Stimulated activated CD4-positive, alpha-beta T cell treated with anti-CD3 and anti-CD28 coated beads, Interleukin-1b, Interleukin-23, amount 100 ng/mL, for 48 hours (primary cell): ENCODE results near the gene AGPAT3.
"Not testable (repeated sequence)": the region's sequence is repeated elsewhere in the genome, so short reads cannot be mapped to it uniquely, and the experiment has no call there.

ENCODE experiments used
- DNase-seq: peaks from one replicate; pipeline ENCODE4 v3.0.0-alpha.2; 2020

The AGPAT3 gene

DNA sequence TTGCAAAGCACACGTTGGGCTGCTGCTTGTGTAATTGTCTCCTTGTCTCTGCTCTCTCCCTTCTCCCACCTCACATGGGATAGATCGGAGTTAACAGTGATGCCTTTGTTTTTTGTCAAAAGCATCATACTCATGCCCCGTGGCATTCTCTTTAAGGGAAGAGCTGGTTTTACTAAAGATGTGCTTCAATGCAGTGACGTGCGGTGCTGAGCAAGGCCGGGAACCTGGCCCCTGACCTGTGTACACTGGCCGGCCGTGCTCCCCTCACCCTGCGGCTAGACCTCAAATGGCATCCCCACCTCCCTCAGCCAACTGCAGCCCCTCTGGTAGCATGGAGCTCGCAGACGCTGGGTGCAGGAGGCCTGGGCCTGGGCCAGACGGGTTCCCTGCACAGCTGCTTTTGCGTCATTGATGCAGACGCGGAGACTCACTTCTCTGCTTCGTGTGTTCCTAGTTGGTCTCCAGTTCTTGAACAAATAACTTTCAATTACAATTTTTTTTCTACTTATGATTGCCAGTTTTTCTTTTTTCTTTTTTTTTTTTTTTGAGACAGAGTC, 19.9 kb downstream of the AGPAT3 start:
- DNase-seq: no peak

DNA sequence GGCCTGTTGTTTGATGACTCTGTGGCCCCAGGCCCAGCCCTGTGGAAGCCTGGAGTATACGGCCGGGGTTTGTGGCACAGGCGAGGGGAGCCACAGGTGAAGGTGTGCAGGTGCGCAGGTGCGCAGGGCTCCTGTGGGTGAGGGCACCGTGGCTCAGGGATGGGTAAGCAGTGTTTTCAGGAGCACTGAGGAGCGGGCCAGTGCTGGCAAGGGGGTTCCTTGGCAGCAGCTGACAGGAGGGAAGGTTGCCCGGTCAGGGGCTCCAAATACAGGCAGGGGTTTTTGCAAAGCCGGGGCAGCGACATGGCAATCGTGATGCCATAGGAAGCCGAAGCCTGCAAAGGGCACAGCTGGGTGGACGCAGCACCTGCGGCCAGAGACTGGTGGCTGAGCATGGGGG, 20.7 kb downstream of the AGPAT3 start:
- no peak for DNase-seq

DNA sequence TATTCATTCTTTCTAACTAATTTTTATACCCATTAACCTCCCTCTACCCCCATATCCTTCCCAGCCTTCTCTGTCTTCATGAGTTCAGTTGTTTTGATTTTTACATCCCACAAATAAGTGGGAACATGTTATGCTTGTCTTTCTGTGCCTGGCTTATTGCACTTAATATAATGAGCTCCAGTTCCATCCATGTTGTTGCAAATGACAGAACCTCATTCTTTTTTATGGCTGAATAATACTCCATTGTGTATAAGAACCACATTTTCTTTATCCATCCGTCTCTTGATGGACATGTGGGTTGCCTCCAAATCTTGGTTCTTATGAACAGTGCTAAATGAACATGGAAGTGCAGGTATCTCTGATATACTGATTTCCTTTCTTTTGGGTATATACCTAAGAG, 21.5 kb downstream of the AGPAT3 start:
- no peak for DNase-seq

DNA sequence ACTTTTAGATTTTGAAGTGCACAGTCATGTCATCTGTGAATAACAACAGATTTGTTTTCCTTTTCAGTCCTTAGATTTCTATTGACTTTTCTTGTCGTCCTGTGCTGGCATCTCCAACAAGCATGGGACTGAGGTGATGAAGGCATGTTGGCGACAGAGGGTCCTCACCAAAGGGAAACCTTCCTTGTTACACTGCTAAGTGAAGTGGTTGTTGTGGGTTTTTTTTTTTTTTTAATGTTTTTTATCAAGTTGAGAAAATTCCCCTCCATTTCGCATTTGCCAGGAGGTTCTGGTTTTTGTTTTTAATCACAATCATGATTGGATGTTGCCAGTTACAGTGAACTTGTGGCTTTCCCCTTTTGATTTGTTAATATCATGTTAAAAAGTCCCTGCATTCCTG, 24.0 kb downstream of the AGPAT3 start:
- no peak for DNase-seq

DNA sequence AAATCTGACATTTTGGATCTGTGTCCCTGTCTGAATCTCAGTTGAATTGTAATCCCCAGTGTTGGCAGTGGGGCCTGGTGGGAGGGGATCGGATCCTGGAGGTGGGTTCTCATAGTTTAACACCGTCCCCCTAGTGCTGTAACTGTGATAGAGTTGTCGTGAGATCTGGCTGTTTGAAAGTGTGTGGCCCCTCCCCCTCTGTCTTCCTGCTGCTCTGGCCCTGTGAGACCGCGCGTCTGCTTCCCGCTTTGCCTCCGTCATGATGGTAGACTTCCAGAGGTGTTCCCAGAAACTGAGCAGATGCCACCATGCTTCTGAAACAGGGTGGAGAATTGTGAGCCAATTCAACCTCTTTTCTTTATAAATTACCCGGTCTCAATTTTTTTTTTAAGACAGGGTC, 25.0 kb downstream of the AGPAT3 start:
- DNase-seq: no peak

DNA sequence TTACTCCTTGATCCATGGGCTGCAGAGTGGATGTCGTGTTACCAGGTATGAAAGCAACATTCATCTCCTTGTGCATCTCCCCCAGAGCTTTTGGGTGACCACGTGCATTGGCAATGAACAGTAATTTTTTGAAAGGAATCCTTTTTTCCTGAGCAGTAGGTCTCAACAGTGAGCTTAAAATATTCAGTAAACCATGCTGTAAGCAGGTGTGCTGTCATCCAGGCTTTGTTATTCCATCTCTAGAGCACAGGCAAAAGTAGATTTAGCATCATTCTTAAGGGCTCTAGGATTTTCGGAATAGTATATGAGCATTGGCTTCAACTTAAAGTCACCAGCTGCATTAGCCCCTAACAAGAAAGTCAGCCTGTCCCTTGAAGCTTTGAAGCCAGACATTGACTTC, 27.3 kb downstream of the AGPAT3 start:
- DNase-seq: no peak

DNA sequence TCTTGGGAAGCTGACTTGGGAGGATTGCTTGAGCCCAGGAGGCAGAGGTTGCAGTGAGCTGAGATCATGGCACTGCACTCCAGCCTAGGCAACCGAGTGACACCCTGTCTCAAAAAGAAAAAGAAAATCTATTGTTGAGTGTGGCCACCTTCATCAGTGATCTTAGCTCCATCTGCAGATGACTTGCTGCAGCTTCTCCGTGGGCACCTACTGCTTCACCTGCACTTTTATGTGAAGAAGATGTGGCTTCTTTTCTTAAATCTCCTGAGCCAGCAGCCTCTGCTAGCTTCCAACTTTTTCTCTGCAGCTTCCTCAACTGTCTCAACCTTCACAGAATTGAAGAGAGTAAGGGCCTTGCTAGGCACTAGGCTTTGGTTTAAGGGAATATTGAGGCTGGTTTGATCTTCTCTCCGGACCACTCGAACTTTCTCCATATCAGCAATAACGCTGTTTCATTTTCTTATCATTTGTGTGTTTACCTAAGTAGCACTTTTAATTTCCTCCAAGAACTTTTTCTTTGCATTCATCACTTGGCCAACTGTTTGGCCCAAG, 28.0 kb downstream of the AGPAT3 start:
- DNase-seq: no peak

DNA sequence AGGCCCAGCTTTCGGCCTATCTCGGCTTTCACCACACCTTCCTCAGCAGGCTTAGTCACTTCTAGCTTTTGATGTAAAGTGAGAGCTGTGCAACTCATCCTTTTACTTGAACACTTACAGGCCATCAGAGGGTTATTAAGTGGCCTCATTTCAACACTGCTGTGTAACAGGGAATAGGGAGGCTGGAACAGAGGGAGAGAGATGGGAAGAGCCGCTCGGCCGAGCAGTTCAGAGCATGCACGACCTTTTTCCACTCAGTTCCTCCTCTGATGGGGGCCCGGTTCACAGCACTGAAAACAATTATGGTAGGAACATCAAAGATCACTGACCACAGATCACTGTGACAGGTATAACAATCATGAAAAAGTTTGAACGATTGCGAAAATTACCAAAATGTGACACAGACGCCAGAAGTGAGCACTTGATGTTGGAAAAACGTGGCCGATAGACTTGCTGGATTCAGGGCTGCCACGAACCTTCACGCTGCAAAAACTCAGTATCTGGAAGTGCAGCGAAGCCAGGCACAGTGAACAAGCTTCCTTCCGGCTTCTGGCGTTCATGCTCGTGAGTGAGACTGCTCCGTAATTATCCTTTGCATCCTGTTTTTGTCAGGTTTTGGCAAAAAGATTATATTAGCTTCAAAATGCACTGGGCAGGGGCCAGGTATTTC, 28.6 kb downstream of the AGPAT3 start:
- peak; percentile 45 for DNase-seq

DNA sequence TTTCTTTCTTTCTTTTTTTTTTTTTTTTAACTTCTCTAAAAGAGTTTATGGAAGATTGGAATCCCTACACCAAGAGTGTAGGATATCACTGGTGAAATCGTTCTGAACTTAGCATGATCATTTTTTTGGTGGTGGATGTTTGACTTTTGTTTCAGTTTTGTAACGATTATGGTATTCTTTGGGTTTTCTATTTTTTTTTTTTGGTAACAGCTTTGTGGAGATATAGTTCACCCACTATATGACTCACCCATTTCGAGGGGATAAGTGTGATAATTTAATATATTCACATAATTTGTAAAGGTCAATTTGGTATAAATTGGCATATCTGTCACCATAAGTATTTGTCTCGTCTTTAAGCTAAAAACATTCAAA, 29.2 kb downstream of the AGPAT3 start:
- no peak for DNase-seq

DNA sequence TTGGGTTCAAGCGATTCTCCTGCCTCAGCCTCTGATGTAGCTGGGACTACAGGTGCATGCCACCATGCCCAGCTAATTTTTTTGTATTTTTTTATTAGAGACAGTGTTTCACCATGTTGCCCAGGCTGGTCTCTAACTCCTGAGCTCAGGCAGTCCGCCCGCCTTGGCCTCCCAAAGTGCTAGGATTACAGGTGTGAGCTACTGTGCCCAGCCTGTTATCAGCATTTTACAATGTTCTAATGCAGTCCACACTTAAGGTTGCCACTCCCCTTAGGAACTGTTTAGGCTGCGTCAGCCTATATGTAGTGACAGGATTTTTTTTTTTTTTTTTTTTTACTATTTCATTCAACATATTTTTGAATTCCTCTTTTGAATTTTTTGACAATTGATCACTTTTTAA, 30.2 kb downstream of the AGPAT3 start:
- no peak for DNase-seq

DNA sequence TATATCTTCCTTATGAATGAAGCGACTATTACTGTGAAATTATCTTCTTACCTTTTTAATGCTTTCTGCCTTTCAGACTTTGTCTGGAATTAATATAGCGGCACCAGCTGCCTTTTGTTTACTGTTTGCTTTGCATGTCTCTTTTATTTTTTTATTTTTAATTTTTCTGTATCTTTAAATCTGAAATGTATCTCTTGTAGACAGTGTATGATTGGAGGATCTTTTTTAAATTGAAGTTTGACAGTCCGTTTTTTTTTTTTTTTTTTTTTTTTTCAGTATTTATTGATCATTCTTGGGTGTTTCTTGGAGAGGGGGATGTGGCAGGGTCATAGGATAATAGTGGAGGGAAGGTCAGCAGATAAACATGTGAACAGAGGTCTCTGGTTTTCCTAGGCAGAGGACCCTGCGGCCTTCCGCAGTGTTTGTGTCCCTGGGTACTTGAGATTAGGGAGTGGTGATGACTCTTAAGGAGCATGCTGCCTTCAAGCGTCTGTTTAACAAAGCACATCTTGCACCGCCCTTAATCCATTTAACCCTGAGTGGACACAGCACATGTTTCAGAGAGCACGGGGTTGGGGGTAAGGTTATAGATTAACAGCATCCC, 31.8 kb downstream of the AGPAT3 start:
- not testable (repeated sequence) for DNase-seq

DNA sequence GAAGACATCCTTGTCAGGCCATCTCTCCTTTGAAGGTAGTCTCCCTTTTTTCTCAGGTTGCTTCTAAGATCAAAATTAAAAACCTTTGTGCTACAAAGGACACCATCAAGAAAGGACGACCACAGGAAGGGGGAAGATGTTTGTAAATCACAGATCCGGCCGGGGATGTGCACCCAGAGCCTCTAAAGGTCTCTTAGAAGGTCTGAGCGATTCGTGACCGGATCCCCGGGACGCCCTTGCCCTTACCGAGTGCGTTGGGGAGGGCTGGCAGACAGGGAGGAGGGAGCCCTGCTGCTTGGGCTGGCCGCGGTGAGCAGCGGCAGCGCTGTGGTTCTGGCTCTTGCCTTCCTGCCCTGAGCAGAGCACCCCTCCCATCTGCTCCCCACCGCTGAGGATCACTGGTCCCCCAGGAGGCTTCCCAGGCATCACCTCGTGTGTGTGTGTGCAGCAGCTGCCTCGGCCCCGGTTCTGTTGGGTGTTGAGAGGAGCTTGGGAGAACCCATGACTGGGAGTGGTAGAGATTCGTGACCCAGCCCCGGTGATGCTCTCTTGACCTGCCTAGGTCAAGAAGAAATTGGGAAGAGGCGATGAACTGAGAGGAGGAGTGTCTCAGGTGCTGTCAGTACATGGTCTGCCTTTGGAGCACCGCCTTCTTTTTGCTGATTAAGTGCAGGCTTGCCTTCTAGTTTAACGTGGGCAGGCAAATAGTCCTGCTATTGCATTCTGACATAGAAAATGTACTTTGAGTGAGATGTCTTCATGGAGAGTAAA, 34.5 kb downstream of the AGPAT3 start:
- no peak for DNase-seq

DNA sequence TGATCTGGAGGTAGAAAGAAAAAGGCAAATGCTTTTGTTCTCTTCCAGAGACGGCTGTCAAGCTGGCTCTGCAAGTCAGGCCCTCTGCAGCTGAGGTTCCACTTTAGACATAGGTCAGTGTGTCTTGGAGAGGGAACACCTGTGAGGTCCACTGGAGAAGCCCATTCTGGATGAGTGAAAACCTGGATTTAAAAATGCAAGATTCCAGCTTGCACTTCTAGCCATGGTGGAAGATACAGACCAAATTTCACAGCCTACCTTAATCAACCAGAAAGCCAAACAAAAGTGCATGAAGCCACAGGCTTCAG, 35.0 kb downstream of the AGPAT3 start:
- DNase-seq: no peak

DNA sequence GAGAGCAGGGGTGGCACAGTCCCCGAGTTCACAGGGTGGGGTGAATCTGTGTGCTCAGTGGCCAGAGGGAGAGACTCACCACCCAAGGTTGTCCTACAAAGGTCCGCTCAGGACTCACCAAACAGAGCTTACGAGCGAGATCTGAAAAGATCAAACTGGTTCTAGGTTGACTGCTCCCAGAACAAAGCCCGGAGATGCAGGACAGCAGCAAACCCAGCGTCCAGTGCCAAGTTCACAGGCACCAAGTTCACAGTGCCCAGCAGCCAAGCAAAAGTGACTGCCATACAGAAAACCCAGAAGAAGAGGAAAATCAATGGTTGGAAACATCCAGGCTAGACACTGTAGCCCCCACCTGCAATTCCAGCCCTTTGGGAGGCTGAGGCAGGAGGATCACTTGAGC, 35.7 kb downstream of the AGPAT3 start:
- DNase-seq: no peak

DNA sequence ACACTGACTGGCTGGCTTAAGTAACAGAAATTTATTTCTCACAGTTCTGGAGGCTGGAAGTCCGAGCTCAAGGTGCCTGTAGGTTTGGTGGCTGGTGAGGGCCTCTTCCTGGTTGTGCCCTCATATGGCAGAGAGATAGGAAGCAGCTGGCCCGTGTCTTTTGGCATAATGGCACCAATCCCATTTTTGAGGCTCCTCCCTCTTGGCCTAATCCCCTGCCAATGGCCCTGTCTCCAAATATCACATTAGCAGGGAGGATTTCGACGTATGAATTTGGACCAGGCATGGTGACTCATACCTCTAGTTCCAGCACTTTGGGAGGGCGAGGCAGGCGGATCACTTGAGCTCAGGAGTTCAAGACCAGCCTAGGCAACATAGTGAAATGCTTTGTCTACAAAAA, 37.4 kb downstream of the AGPAT3 start:
- DNase-seq: no peak

DNA sequence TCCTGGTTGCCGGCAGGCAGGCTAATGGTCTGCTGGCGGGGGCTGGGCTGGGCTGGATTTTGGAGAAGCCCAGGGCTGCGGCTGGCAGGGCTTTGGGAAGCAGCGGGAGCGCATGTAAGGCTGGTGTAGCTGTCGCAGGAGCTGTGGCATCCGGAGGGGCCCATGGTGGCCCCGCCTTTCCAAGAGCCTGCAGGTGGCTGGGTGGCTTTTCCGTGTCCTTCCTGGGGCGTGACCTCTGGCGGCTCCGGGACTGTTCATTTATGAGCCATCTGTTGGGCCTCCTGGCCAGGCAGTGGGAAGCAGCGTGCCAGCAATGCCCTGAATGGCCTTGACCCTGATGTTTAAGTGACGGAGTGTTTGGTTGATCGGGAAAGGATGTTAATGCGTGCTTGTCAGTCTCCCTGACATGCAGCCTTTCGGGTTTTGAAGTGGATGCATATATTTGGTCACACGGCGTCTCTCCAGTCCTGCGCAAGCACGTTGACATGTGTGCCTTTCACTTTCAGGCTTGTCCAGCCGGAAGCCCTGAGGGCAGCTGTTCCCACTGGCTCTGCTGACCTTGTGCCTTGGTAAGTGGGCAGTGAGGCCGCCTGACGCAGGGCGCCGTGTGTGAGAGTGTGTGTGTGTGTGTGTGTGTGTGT, 38.5 kb downstream of the AGPAT3 start:
- no peak for DNase-seq

DNA sequence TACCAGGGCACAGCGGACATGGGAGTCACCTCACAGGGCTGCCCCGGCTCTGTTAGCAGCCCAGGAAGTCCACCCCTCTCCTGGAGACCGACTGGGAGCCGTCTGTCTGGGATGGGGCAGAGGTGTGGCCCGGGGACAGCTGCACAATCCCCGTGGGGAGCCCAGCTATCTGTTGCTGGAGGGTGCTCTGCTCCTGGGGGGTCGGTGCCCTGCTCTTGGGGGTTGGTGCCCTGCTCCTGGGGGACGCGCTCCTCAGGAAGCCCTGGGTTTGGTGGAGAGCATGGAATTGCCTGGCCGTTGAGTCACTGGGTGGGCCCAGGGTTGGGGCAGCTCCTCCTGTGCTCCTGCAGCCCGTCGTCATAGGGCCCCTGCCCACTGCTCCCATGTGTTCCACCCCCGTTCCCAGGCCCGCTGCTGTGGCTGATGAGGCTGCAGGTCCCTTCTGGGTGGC, 39.3 kb downstream of the AGPAT3 start:
- no peak for DNase-seq

DNA sequence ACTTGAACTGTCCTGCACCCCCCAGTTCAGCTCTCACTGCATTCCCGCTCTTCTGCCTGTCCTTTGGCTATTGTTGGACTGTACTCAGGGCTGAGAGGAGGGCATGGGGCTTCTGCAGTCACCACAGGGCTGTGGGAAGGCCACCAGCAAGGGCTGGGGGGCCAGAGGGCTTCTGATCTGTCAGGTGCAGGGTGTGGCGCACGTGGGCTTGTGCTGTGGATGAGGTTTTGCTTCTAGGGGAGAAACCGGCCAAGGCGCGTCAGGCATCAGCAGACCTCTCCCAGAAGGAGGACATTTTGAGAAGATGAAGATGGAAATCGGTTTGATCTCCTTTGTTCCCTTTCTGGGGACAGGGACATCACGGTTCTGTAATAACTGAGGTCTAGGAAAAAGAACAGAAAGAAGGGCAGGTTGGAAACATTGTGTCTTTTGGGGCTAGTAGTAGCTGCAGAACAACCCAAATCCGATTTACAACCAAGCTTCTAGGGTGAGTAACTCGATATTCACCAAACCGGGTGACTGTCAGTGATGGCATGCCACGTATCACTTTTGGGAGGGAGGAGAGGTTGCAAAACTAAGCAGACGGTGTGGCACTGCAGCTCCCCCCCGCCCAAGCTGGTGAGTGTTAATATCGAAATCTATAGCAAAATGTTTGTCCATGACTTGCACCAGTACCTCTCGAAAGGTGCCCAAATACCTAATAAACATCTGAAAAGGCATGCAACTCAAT, 40.9 kb downstream of the AGPAT3 start:
- DNase-seq: no peak

DNA sequence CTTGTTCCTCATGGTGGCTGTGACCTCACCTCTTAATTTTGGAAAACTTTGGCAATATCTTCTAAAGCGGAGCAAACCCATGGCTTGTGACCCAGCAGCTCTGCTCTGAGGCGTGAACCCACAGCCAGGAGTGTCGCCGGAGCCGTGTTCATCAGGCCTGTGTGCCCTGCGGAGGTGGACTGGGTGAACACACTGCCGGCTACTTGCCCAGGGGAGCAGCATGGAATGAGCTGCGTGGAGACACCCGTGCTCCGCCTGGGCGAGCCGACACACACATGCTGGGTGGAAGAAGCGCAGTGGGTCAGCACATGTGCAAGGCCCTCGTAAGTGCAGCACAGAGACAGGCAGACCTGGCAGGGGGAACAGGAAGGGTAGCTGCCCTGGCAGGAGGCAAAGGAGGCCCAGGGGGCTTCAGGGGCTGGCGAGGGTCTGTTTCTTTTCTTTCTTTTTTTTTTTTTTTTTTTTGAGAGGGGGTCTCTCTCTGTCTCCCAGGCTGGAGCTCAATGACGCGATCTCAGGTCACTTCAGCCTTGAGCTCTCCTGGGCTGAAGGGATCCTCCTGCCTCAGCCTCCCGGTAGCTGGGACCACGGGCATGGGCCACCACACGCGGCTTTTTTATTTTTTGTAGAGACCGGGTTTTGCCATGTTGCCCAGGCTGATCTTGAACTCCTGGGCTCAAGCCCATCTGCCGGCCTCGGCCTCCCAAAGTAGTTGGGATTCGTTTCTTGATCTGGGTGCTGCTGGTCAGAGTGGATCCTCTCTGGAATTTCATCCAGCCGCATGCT, 41.8 kb downstream of the AGPAT3 start:
- no peak for DNase-seq

DNA sequence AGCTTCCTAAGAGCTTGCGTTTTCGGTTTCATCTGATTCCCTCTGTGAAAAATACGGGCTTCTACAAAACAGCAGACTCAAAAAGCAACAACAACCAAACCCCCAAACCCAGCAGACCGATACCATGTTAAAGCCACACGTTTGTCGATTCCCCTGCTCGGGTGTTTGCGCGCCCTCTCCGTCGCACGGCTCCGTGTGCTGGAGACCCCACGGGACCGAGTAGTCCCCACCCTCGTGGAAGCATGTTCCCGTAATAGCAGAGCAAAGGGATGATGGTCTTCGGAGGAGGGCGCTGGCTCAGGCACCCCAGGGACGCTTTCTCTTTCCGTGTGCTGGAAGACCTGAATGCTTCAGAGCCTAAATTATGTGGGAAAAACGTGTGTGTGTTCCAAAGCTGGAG, 42.7 kb downstream of the AGPAT3 start:
- no peak for DNase-seq

DNA sequence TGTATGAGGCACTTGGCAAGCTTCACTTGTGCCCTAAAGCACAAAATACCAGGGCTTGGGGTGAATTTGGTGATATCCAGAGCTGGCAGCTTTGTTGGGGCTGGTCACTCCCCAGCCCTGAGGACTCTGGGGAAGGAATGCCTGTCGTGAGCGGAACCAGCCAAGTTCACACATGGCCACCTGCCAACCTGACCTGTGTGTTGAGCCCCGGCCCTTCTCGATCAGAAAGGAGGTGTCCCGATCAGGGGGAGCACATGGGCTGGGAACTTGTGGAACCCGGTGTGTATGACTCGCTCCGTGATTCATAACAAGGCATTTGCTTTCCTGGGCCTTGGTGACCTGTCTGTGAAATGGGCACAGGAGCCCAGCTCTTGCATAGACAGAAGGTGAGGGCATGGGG, 43.1 kb downstream of the AGPAT3 start:
- DNase-seq: no peak
